Measurements from ENCODE around the gene GMFB.

Gene GMFB

GRCh38 chr14:54425537-54426274, 63.1 kb downstream of the GMFB start:
- no peak for DNase-seq (ENCODE audit: low spot score)

GRCh38 chr14:54425068-54425467, 63.7 kb downstream of the GMFB start:
- DNase-seq (ENCODE audit: low spot score): no peak
